Left lung (tissue), 10 donors: ENCODE measurements around the gene MORN1. TPM values are rescaled to one million over a fixed set of nuclear protein-coding genes. Genes with fewer than 3 reads are reported as not detected.

Experiments
- ATAC-seq: fragments of 200-7000 bp; cut with Tn5 transposase; one replicate; pipeline ENCODE4 v1.9.1; 2020; ENCODE audit warnings: moderate library complexity
- DNase-seq, 4 donors: peaks; one replicate each; pipeline ENCODE4 v3.0.0-alpha.2; 2013 to 2020
- H3K27ac ChIP-seq, 2 donors: fragments of 200-600 bp; sonication (generic) in 1 of 2; one replicate each; pipeline versions ENCODE4 v1.5.0 to v1.8.0; 2020 to 2021
- H3K27me3 ChIP-seq, 2 donors: fragments of 200-600 bp; sonication (generic) in 1 of 2; one replicate each; pipeline versions ENCODE4 v1.5.0 to v1.8.0; 2020 to 2021
- H3K36me3 ChIP-seq, 2 donors: fragments of 200-600 bp; sonication (generic) in 1 of 2; one replicate each; pipeline versions ENCODE4 v1.5.0 to v1.8.0; 2020 to 2021
- H3K4me1 ChIP-seq, 2 donors: fragments of 200-600 bp; one replicate each; pipeline ENCODE4 v1.8.0; 2021
- H3K4me3 ChIP-seq, 2 donors: fragments of 200-600 bp; sonication (generic) in 1 of 2; one replicate each; pipeline versions ENCODE4 v1.5.0 to v1.8.0; 2020 to 2021; ENCODE audit warnings: mild to moderate bottlenecking in 1 of 2
- H3K9me3 ChIP-seq, 2 donors: fragments of 200-600 bp; sonication (generic) in 1 of 2; one replicate each; pipeline versions ENCODE4 v1.5.0 to v1.8.0; 2020 to 2021
- CTCF ChIP-seq, 2 donors: fragments of 200-600 bp; sonication (generic) in 1 of 2; IDR thresholded peaks; one replicate each; pipeline versions ENCODE4 v1.5.0 to v1.8.0; 2021; ENCODE audit warnings: antibody characterized with exemption in 2 of 2
- intact Hi-C, 2 donors: fragments of 100-400 bp; cut with DNase I; formaldehyde crosslinking; loops; one replicate each; pipeline versions ENCODE4 v1.11.2 to v1.14.2; 2022
- polyA plus RNA-seq, 6 donors: library from polyadenylated mRNA; unstranded; fragments of 120-200 nt; gene quantifications; one replicate each; pipeline ENCODE4 v1.2.1, GENCODE V29; 2013; ENCODE audit not compliant: insufficient read length in 6 of 6
- total RNA-seq, 2 donors: library from RNA; stranded (reverse); fragmentation: NEBNext Ultra II Directional; extraction: Animal tissue kit (Norgen Biotek cat#: 25700); gene quantifications; one replicate each; pipeline ENCODE4 v1.2.1, GENCODE V29; 2021
- donor health status: DM: no; HTN: yes; CAD: no.
- donor health status: DM: no; HTN: no; CAD: no.

Gene MORN1
- total and polyA plus RNA-seq, 8 donors, result 7.5 to 17.8 (median 14.1) TPM

- Histone ChIP-seq H3K27ac (no peak overlapping the region), H3K9me3 (no peaks in the 10 kb centered on the region), H3K27me3 (no peaks in the 10 kb centered on the region), H3K4me3 (no peak overlapping the region), H3K4me1 (peaks cover 7 to 27% of the 10 kb centered on the region in 2 donors), H3K36me3 (peaks cover 6 to 87% of the 10 kb centered on the region in 2 donors)
- intact Hi-C loops, result no loop called here
- no peak for TF ChIP-seq CTCF (IDR thresholded peaks at IDR 0.05)
- DNase-seq (no peak), ATAC-seq (no peak)
Observed at GRCh38 chr1:2397007-2397679, 5.8 kb upstream of the MORN1 start.

- Histone ChIP-seq H3K27ac (no peak overlapping the region), H3K4me3 (no peak overlapping the region), H3K36me3 (peaks cover 6 to 80% of the 10 kb centered on the region in 2 donors), H3K9me3 (no peaks in the 10 kb centered on the region), H3K4me1 (peaks cover 7 to 28% of the 10 kb centered on the region in 2 donors), H3K27me3 (no peaks in the 10 kb centered on the region)
- intact Hi-C loops, result no loop called here
- DNase-seq, result no peak
- ATAC-seq, result no peak
- TF ChIP-seq CTCF (IDR thresholded peaks at IDR 0.05), result no peak
Observed at GRCh38 chr1:2396476-2396875, 5.1 kb upstream of the MORN1 start.

GRCh38 chr1:2396059-2396458 is 4.7 kb upstream of the MORN1 start:
- DNase-seq (no peak), ATAC-seq (no peak)
- Histone ChIP-seq H3K36me3 (peaks cover 6 to 78% of the 10 kb centered on the region in 2 donors), H3K4me1 (peaks cover 7 to 28% of the 10 kb centered on the region in 2 donors), H3K4me3 (no peak overlapping the region), H3K9me3 (no peaks in the 10 kb centered on the region), H3K27ac (no peak overlapping the region), H3K27me3 (no peaks in the 10 kb centered on the region)
- intact Hi-C loops, result no loop called here
- no peak for TF ChIP-seq CTCF (IDR thresholded peaks at IDR 0.05)

GRCh38 chr1:2395245-2395644 is 3.9 kb upstream of the MORN1 start:
- ATAC-seq (no peak), DNase-seq (no peak)
- Histone ChIP-seq H3K36me3 (peaks cover 6 to 71% of the 10 kb centered on the region in 2 donors), H3K9me3 (no peaks in the 10 kb centered on the region), H3K27me3 (no peaks in the 10 kb centered on the region), H3K4me1 (peaks cover 13 to 36% of the 10 kb centered on the region in 2 donors), H3K27ac (no peak overlapping the region), H3K4me3 (no peak overlapping the region)
- intact Hi-C loops, result no loop called here
- TF ChIP-seq CTCF (IDR thresholded peaks at IDR 0.05), result no peak

- Histone ChIP-seq H3K27me3 (no peaks in the 10 kb centered on the region), H3K9me3 (no peaks in the 10 kb centered on the region), H3K4me3 (no peak overlapping the region), H3K4me1 (peaks cover 13 to 37% of the 10 kb centered on the region in 2 donors), H3K27ac (no peak overlapping the region), H3K36me3 (peaks cover 6 to 66% of the 10 kb centered on the region in 2 donors)
- DNase-seq (no peak), ATAC-seq (no peak)
- intact Hi-C loops, result no loop called here
- TF ChIP-seq CTCF (IDR thresholded peaks at IDR 0.05), result no peak
Observed at GRCh38 chr1:2394761-2395160, 3.4 kb upstream of the MORN1 start.
